Ovary (tissue), 3 donors: ENCODE measurements around the gene SLC49A4.
"Not testable (repeated sequence)": the region's sequence is repeated elsewhere in the genome, so short reads cannot be mapped to it uniquely, and the experiment has no call there.

Source experiments
- CTCF ChIP-seq, 3 donors: fragments of 450-650 bp in 2 of 3; fragments of 200-600 bp in 1 of 3; IDR thresholded peaks; one replicate each; pipeline versions ENCODE4 v1.5.1 to v1.8.0; 2016 to 2022; ENCODE audit warnings: antibody characterized with exemption in 3 of 3, mild to moderate bottlenecking in 1 of 3
- POLR2A ChIP-seq: fragments of 450-650 bp; IDR thresholded peaks from one replicate; pipeline ENCODE4 v1.6.1; 2017; ENCODE audit warnings: antibody characterized with exemption, mild to moderate bottlenecking, moderate library complexity
- donor health status: DM: no; HTN: no; CAD: no.

DNA sequence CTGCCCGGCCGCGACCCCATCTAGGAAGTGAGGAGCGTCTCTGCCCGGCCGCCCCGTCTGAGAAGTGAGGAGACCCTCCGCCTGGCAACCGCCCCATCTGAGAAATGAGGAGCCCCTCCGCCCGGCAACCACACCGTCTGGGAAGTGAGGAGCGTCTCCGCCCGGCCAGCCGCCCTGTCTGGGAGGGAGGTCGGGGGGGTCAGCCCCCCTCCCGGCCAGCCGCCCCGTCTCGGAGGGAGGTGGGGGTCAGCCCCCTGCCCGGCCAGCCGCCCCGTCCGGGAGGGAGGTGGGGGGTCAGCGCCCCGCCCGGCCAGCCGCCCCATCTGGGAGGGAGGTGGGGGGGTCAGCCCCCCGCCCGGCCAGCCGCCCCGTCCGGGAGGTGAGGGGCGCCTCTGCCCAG lies 47.6 kb upstream of the SLC49A4 start:
- TF ChIP-seq CTCF (IDR thresholded peaks at IDR 0.05); POLR2A: not testable (repeated sequence)
